Mucosa of stomach (tissue), 1 donor: Measurements from ENCODE around the gene PLCB3.

Experiments used
- H3K27me3 ChIP-seq: one replicate; pipeline ENCODE4 v1.7.0; 2013; ENCODE audit warnings: mild to moderate bottlenecking, low read length; ENCODE audit not compliant: control insufficient read depth, insufficient read depth
- H3K36me3 ChIP-seq: one replicate; pipeline ENCODE4 v1.7.0; 2013; ENCODE audit warnings: low read length; ENCODE audit not compliant: control insufficient read depth, insufficient read depth
- H3K4me1 ChIP-seq: one replicate; pipeline ENCODE4 v1.7.0; 2013; ENCODE audit warnings: mild to moderate bottlenecking, low read length; ENCODE audit not compliant: control insufficient read depth, insufficient read depth
- H3K4me3 ChIP-seq: one replicate; pipeline ENCODE4 v1.7.0; 2013; ENCODE audit warnings: low read length
- H3K9ac ChIP-seq: one replicate; pipeline ENCODE4 v1.7.0; 2013; ENCODE audit warnings: mild to moderate bottlenecking, low read length, moderate library complexity
- H3K9me3 ChIP-seq: one replicate; pipeline ENCODE4 v1.7.0; 2013; ENCODE audit warnings: mild to moderate bottlenecking, low read length, moderate library complexity; ENCODE audit not compliant: control insufficient read depth
- donor health status: Pancreatic carcinoma.

Gene PLCB3

GRCh38 chr11:64209563-64209843, 41.8 kb upstream of the PLCB3 start:
- Histone ChIP-seq H3K9me3 (no peaks in the 10 kb centered on the region), H3K4me1 (peaks cover 38% of the 10 kb centered on the region), H3K36me3 (no peaks in the 10 kb centered on the region), H3K9ac (no peak overlapping the region), H3K4me3 (no peak overlapping the region), H3K27me3 (no peaks in the 10 kb centered on the region)

- H3K9ac ChIP-seq: no peak overlapping the region
- peaks cover 33% of the 10 kb centered on the region for H3K4me1 ChIP-seq
- no peaks in the 10 kb centered on the region for H3K36me3 ChIP-seq
- H3K27me3 ChIP-seq: no peaks in the 10 kb centered on the region
- H3K9me3 ChIP-seq: no peaks in the 10 kb centered on the region
- H3K4me3 ChIP-seq: no peak overlapping the region
Measured at GRCh38 chr11:64210301-64211020, 40.9 kb upstream of the PLCB3 start.

DNA sequence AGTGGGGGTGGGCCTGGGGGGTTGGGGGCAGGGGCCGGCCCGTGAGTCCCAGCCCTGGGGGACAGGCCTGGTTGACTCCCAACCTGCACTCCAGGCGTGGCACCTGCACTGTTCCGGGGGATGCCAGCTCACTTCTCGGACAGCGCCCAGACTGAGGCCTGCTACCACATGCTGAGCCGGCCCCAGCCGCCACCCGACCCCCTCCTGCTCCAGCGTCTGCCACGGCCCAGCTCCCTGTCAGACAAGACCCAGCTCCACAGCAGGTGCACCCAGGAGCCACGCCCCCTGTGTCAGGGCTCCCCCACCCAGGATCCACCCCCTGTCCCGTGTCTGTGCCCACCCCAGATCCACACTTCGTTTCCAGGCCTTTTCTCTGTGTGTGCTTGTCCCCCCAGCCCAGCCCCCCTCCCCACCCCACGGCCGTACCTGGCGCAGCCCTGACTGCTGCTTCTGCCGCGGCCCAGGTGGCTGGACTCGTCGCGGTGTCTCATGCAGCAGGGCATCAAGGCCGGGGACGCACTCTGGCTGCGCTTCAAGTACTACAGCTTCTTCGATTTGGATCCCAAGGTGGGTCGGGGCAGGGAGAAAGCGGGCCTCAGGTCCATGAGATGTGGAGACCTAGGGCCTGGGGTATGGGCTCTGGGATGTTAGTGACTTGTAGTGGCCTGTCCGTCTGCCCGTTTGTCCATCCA, 40.0 kb upstream of the PLCB3 start:
- Histone ChIP-seq H3K27me3 (no peaks in the 10 kb centered on the region), H3K9me3 (no peaks in the 10 kb centered on the region), H3K4me1 (peaks cover 24% of the 10 kb centered on the region), H3K36me3 (no peaks in the 10 kb centered on the region), H3K4me3 (no peak overlapping the region), H3K9ac (no peak overlapping the region)

DNA sequence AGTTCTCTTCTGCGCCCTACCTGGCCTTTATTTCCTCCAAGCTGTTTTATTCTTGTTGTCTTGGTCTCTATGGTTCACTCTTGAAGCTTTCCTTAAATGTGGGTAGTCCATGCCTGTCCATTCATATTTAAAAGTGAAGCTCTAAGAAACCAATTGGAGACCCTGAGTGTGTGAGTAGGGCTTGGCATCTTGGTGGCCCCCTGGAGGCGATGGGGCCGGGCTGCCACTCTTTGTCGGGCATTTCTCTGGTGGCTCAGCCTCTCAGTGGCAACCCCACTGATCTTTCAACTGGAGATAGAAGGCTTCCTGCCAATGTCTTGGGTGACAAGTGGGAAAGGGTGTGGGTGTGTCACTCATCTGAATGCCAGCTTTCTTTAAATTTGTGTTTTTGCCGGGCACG, 34.5 kb upstream of the PLCB3 start:
- no peaks in the 10 kb centered on the region for H3K27me3 ChIP-seq
- H3K36me3 ChIP-seq: no peaks in the 10 kb centered on the region
- no peaks in the 10 kb centered on the region for H3K9me3 ChIP-seq
- H3K9ac ChIP-seq: no peak overlapping the region
- no peak overlapping the region for H3K4me3 ChIP-seq
- peaks cover 12% of the 10 kb centered on the region for H3K4me1 ChIP-seq

GRCh38 chr11:64218628-64219353, 32.5 kb upstream of the PLCB3 start:
- H3K27me3 ChIP-seq: no peaks in the 10 kb centered on the region
- no peaks in the 10 kb centered on the region for H3K36me3 ChIP-seq

GRCh38 chr11:64219354-64219684, 32.0 kb upstream of the PLCB3 start:
- Histone ChIP-seq H3K9me3 (no peaks in the 10 kb centered on the region), H3K4me3 (no peak overlapping the region), H3K9ac (no peak overlapping the region), H3K36me3 (no peaks in the 10 kb centered on the region), H3K4me1 (peaks cover 31% of the 10 kb centered on the region), H3K27me3 (no peaks in the 10 kb centered on the region)

More at GRCh38 chr11:64218628-64219353, 32.5 kb upstream of the PLCB3 start:
- no peaks in the 10 kb centered on the region for H3K9me3 ChIP-seq
- no peak overlapping the region for H3K4me3 ChIP-seq
- H3K4me1 ChIP-seq: peaks cover 25% of the 10 kb centered on the region
- H3K9ac ChIP-seq: no peak overlapping the region

DNA sequence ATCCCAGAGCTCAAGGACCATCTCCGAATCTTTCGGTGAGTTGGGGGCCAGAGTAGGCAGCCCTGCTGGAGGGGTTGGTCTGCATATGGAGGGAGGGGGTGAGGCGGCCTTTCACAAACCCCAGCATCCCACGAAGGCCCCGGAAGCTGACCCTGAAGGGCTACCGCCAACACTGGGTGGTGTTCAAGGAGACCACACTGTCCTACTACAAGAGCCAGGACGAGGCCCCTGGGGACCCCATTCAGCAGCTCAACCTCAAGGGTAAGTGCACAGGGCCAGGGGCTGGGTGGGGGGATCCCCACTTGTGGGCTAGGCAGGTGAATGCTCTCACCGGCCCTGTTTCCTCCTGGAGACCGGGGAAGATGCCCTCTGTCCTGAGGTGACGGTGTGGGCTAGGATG, 31.6 kb upstream of the PLCB3 start:
- Histone ChIP-seq H3K27me3 (no peaks in the 10 kb centered on the region), H3K4me1 (peaks cover 35% of the 10 kb centered on the region), H3K9me3 (no peaks in the 10 kb centered on the region), H3K36me3 (no peaks in the 10 kb centered on the region), H3K9ac (no peak overlapping the region), H3K4me3 (no peak overlapping the region)

GRCh38 chr11:64220271-64220670, 31.1 kb upstream of the PLCB3 start:
- Histone ChIP-seq H3K9me3 (no peaks in the 10 kb centered on the region), H3K27me3 (no peaks in the 10 kb centered on the region), H3K36me3 (no peaks in the 10 kb centered on the region), H3K9ac (no peak overlapping the region), H3K4me3 (no peak overlapping the region), H3K4me1 (peaks cover 40% of the 10 kb centered on the region)

DNA sequence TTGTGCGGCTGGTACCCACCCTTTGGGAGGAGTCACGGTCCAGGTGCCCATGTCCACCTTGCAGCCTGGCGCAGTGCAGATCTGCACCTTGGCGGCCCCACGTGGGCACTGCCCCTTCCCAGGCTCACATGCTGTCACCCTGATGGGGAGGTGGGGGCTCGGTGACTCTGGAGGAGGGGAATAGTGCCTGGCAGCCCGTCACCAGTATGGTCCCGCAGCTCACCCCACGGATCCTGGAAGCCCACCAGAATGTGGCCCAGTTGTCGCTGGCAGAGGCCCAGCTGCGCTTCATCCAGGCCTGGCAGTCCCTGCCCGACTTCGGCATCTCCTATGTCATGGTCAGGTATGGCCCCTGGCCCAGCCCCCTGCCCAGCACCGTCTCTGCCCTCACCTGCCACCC, 30.5 kb upstream of the PLCB3 start:
- H3K9me3 ChIP-seq: no peaks in the 10 kb centered on the region
- no peak overlapping the region for H3K4me3 ChIP-seq
- no peaks in the 10 kb centered on the region for H3K36me3 ChIP-seq
- H3K4me1 ChIP-seq: peaks cover 43% of the 10 kb centered on the region
- H3K9ac ChIP-seq: no peak overlapping the region
- H3K27me3 ChIP-seq: no peaks in the 10 kb centered on the region

GRCh38 chr11:64222651-64223000, 28.7 kb upstream of the PLCB3 start:
- H3K4me1 ChIP-seq: peaks cover 56% of the 10 kb centered on the region

GRCh38 chr11:64223001-64223651, 28.2 kb upstream of the PLCB3 start:
- H3K36me3 ChIP-seq: no peaks in the 10 kb centered on the region
- peak overlapping the region; percentile 34 for H3K9ac ChIP-seq
- no peaks in the 10 kb centered on the region for H3K9me3 ChIP-seq
- peaks cover 57% of the 10 kb centered on the region for H3K4me1 ChIP-seq
- H3K4me3 ChIP-seq: no peak overlapping the region
- no peaks in the 10 kb centered on the region for H3K27me3 ChIP-seq

More at GRCh38 chr11:64222651-64223000, 28.7 kb upstream of the PLCB3 start:
- Histone ChIP-seq H3K4me3 (no peak overlapping the region), H3K36me3 (no peaks in the 10 kb centered on the region), H3K27me3 (no peaks in the 10 kb centered on the region), H3K9ac (peak overlapping the region; percentile 34), H3K9me3 (no peaks in the 10 kb centered on the region)
